ENCODE measurements around the gene IDE.
A peak's percentile ranks its signal among the peaks of the same experiment; 100 is the strongest.
"Not testable (repeated sequence)": the region's sequence is repeated elsewhere in the genome, so short reads cannot be mapped to it uniquely, and the experiment has no call there.

The IDE gene

DNA sequence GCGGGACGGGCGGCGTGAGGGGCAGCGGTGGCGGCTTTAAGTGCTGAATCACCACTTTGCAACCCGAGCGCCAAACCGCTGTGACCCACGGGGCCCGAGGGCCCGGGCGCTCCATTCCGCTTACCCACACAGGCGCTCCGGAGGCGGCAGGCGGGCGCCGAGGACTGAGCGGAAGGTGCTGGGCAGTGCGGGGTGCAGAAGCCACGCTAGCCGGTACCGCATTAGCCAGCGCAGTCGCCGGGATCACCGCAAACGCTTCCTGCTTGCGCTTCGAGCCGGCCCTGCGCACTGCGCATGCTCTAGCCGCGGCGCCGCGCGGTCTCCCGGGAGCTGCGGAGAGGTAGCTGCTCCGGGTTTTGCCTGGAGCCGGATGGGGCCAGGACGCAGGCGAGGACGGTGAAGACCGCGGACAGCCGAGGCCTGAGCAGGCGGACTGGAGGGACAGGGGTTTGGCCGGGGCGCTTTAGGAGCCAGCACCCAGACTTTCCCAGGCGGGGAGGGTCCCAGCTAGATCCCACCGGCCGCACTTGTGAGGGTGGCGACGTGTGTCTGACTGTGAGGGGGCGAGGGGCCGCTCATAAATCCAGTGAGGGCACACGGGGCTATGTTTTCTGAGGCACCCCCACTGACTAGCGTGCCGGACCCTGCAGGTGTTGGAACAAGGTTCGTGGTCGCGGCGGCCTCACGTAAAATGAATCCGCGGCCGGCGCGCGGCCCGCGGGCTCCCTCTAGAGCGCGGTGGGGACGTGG, at the start of gene IDE:
Gene IDE, minus strand, starts transcription at position 296 of the 750 bp plus-strand sequence. Its CDS starts 74 bp downstream, at position 222.
- DNase-seq (ENCODE audit: low spot score): peak; percentile 79

- DNase-seq (ENCODE audit: low spot score): no peak
Observed at GRCh38 chr10:92619368-92619767, 45.5 kb upstream of the IDE start.

GRCh38 chr10:92615515-92615914, 41.6 kb upstream of the IDE start:
- no peak for DNase-seq (ENCODE audit: low spot score)

DNA sequence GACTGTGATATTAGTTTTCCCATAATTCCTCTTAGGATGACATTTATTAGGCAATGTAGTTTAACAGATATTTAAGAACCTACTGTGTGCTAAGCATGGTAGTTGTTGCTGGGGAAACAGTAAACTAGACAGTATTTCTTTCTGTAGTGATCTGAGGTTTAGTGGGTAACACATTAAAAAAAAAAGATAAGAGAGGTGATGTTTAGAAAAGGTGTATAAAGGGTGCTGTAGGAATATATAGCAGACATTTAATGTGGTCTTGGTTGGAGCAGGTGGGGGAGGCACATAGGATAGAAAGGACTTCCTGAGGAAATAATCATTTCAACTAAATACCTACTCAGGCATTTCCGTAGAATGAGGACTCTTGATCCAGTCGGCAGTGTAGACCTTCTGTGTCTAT, 30.9 kb upstream of the IDE start:
- DNase-seq (ENCODE audit: low spot score): no peak

DNA sequence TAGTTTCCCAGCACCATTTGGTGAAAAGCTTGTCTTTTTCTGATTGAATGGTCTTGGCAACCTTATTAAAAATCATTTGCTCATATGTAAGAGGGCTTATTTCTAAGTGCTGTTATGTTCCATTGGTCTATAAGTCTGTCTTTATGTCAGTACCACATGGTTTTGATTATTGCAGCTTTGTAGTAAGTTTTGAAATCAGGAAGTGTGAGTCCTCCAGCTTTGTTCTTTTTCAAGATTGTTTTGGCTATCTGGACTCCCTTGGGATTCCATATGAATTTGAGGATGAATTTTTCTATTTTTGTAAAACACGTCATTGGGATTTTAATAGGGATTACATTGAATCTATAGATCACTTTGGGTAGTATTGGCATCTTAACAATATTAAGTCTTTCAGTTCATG, 24.4 kb upstream of the IDE start:
- no peak for DNase-seq (ENCODE audit: low spot score)

GRCh38 chr10:92595505-92595904, 21.6 kb upstream of the IDE start:
- DNase-seq (ENCODE audit: low spot score): no peak

- DNase-seq (ENCODE audit: low spot score): no peak
Observed at GRCh38 chr10:92593619-92594588, 20.0 kb upstream of the IDE start.

GRCh38 chr10:92592761-92593618, 19.1 kb upstream of the IDE start, which contains the start of gene KIF11:
Gene KIF11, plus strand, starts transcription at chr10:92593130. Its CDS starts 246 bp downstream, at chr10:92593376.
- DNase-seq (ENCODE audit: low spot score): peak; percentile 71

DNA sequence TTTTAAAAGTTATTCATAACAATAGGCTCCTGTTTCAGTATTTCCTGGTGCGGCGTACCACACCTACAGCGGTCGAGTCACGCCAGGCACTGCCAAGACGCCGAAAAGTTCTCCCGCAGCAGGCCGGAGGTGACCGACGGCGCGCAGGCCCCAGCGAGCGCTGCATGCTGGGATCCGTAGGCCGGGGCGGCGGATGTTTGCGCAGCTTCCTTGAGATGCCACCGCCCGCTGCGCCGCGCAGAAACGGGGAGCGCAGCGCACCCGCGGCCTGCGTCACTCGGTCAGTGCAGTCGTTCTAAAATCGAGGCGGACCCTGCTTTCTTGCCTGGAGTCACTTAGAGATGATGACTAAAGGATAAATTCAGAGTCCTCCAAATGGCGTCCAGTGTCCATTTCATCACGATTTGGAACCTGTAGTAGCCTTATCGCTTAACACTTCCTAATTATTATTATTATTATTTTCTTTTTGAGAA, 17.7 kb upstream of the IDE start:
- DNase-seq (ENCODE audit: low spot score): peak; percentile 56

DNA sequence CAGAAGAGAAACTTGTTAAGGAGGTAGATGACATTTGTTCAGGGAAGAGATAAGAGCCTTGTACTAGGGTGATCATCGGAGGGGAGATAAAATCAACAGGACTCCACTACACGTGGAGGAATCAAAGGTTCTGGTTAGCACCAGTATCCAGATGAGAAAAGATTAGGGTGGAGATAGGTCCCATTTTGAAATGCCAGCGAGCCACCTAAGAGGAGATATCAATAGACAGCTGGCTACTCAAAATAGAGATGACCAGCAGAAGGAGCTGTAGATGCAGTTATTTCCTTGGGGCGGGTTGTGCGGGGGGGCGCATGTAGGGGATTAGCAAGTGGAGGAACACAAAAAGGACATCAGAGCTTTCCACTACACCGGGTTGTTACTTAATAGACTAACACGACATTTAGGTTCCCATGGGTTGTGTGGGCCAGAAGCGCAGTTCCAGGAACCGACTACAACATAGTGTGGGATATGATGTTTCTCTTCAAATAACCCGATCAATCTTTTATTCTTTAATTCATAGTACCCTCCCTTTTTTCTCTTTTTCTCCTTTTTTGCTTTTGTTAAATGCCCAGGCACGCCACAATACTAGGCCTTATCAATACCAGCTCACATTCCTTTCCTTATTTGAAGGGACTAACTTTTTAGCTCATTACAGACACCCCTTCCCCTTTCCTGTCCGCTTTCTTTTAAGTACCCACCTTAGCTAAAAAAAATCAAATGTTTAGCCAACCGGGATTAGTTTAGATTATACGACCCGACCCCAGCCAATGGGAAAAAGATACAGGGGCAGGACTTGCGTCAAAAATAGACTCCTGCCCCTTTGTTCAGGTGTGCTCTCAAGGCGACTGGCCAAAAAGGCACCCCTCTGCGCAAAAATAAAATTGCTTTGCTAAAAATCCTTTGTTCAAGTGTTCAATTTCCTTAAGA, 17.0 kb upstream of the IDE start:
- no peak for DNase-seq (ENCODE audit: low spot score)

DNA sequence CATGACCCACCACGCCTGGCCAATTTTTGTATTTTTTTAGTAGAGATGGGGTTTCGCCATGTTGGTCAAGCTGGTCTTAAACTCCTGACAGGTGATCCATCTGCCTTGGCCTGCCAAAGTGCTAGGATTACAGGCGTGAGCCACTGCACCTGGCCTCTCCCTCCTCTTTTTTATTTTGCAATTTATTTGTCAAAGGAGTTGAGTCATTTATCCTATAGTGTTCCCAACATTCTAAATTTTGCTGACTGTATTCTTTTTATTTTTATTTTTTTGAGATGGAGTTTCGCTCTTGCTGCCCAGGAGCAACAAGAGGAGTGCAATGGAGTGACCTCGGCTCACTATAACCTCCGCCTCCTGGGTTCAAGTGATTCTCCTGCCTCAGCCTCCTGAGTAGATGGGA, 8.5 kb upstream of the IDE start:
- DNase-seq (ENCODE audit: low spot score): not testable (repeated sequence)

GRCh38 chr10:92575961-92576360, 2.1 kb upstream of the IDE start:
- DNase-seq (ENCODE audit: low spot score): no peak

- peak; percentile 41 for DNase-seq (ENCODE audit: low spot score)
Observed at GRCh38 chr10:92574548-92575261, 812 bp upstream of the IDE start.

- DNase-seq (ENCODE audit: low spot score): peak; percentile 37
Observed at GRCh38 chr10:92573091-92573797, 649 bp downstream of the IDE start.

DNA sequence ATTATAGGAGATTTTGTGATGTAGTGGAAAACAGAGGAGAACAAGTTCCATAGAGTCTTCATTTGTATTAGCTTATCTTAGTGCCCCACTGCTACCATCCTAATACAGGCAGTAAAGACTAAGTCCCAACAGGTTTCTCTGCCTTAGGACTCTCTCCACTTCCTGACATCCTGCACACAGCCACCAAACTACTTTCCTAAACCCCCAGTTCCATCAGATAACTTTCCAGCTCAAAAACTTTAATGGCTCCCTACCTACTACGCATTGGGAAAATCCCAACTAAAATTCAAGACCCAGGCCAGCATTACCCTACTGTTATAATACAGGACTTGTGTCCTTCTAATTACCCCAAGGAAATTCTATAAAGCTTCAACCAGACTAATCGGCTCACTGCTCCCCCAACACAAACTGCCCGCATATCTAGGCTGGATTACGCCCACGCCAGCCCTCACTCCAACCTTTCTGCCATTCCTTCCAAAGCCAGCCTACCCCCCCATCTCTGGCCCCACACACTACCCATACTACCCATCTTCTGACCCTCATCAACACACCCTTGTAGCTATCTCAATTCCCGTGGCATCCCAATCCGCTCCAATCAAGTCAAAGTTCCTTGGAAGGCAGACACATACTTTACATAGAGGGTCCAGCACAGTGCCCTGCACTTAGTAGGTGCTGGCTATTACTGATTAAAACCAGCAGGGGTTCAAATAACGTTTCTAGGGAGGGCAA, 1.4 kb downstream of the IDE start:
- peak; percentile 25 for DNase-seq (ENCODE audit: low spot score)

DNA sequence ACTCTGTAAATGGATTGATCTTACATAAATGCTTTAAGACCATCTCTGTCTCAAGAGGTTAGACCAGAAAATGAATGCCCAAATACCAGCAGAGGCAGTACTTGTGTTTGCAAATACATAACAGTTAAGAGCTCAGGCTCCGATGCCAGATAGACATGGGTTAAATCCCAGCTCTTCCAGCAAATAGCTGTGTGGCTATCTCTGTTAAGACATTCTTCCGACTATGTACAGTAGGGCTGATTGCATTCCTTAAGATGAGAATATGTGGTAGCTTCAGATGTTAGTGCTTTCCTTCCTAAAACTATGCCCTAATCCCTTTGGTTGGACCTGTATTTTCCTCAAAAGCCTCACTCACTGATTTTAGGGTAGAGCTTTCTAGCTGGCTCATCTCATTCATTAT, 2.2 kb downstream of the IDE start:
- DNase-seq (ENCODE audit: low spot score): no peak

DNA sequence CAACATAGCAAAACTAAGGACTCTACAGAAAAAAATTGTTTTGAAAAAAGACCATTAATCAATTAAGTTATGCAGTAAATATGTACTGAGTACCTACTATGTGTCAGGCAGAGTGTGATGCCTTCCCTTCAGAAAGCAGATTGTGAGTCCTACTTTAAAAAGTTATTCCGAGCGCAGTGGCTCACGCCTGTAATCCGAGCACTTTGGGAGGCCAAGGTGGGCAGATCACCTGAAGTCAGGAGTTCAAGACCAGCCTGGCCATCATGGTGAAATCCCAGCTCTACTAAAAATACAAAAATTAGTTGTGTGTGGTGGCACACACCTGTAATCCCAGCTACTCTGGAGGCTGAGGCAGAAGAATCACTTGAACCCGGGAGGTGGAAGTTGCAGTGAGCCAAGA, 4.2 kb downstream of the IDE start:
- DNase-seq (ENCODE audit: low spot score): not testable (repeated sequence)

DNA sequence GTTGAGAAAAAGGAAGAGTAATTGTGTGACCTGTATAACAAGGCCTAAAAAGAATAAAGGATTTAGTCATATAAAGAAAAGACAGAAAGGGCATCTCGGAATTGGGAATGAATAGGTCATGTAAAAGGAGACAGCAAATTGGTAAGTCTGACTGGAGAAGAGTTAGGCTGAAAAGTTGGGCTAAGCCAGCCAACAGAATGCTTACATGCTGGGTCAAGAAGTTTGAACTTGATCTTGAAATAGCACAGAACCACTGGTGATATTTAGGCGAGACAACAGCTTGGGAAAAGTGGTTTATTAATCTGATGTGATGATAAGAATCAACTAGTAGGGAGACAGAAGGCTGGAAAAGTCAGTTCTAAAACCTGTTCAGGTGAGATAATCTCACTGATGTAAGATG, 4.8 kb downstream of the IDE start:
- DNase-seq (ENCODE audit: low spot score): no peak
